ENCODE measurements around the gene FAM53B.
"Not testable (repeated sequence)": the region's sequence is repeated elsewhere in the genome, so short reads cannot be mapped to it uniquely, and the experiment has no call there.

Gene FAM53B

GRCh38 chr10:124746447-124746846, 2.3 kb upstream of the FAM53B start:
- not testable (repeated sequence) for H3K79me1 ChIP-seq (ENCODE audit: low read length); DNase-seq; H3K14ac ChIP-seq (ENCODE audit: low read length); H3K79me2 ChIP-seq (ENCODE audit: control insufficient read depth, insufficient read depth, low read length, poor library complexity); H3K27ac ChIP-seq (ENCODE audit: low read depth, low read length); H3K4ac ChIP-seq (ENCODE audit: low read depth, low read length); H2AK5ac ChIP-seq (ENCODE audit: low read length); H3K4me1 ChIP-seq (ENCODE audit: control insufficient read depth in 1 of 2, insufficient read depth in 2 of 2, low read length in 2 of 2); H3K23ac ChIP-seq (ENCODE audit: low read length); H2BK12ac ChIP-seq (ENCODE audit: low read length); H3K4me3 ChIP-seq (ENCODE audit: low read depth, low read length); H3K9ac ChIP-seq (ENCODE audit: low read length); H4K8ac ChIP-seq (ENCODE audit: low read depth, low read length); H4K12ac ChIP-seq (ENCODE audit: low read depth, low read length); H2AFZ ChIP-seq (ENCODE audit: insufficient read depth, low read length, poor library complexity); H2BK5ac ChIP-seq (ENCODE audit: low read depth, low read length, poor library complexity); H3K36me3 ChIP-seq (ENCODE audit: control insufficient read depth in 1 of 2, insufficient read depth in 2 of 2, low read length in 2 of 2); H3K4me2 ChIP-seq (ENCODE audit: low read length); H3K9me3 ChIP-seq (ENCODE audit: insufficient read depth, low read depth, low read length); H3K27me3 ChIP-seq (ENCODE audit: insufficient read depth, low read length); H4K91ac ChIP-seq (ENCODE audit: low read depth, low read length); H3K18ac ChIP-seq (ENCODE audit: low read length); H2BK120ac ChIP-seq (ENCODE audit: insufficient read depth, low read length, poor library complexity)
- WGBS (ENCODE audit: extremely low coverage, insufficient coverage, insufficient read length): 100% methylated on average over 1 of the region's 8 CpGs

DNA sequence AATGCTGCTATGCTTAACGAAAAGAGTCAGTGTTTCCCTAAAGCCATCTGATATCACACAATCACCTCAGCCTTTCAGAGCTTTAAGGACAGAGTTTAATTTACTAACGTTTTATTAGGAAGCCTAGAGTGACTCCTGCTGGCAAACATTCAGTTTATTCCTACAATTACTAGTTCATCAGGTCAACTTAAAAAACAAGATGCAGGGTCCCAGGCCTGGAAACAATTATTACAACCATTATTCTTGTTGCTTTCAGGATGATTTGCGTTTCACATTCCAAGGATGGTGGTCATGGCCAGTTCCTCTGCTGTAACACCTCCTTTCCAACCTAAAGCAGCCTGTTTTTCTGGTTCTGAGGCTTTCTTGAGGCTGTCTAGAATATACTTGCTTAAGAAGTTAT, 1.5 kb upstream of the FAM53B start:
- H3K9me3 ChIP-seq (ENCODE audit: insufficient read depth, low read depth, low read length): no peaks in the 10 kb centered on the region
- no peak overlapping the region for H3K9ac ChIP-seq (ENCODE audit: low read length)
- no peak overlapping the region for H2BK120ac ChIP-seq (ENCODE audit: insufficient read depth, low read length, poor library complexity)
- DNase-seq: peak; percentile 94 to 99
- no peak overlapping the region for H3K23ac ChIP-seq (ENCODE audit: low read length)
- no peak overlapping the region for H2AK5ac ChIP-seq (ENCODE audit: low read length)
- WGBS (ENCODE audit: extremely low coverage, insufficient coverage, insufficient read length): no CpG with 5 or more reads among the region's 3 CpGs
- peaks cover 6% of the 10 kb centered on the region in 2 experiments for H3K4me1 ChIP-seq (ENCODE audit: control insufficient read depth in 1 of 2, insufficient read depth in 2 of 2, low read length in 2 of 2)
- no peak overlapping the region for H3K18ac ChIP-seq (ENCODE audit: low read length)
- H3K4me2 ChIP-seq (ENCODE audit: low read length): no peak overlapping the region
- no peak overlapping the region for H2BK12ac ChIP-seq (ENCODE audit: low read length)
- H3K4ac ChIP-seq (ENCODE audit: low read depth, low read length): no peak overlapping the region
- no peak overlapping the region for H2AFZ ChIP-seq (ENCODE audit: insufficient read depth, low read length, poor library complexity)
- no peak overlapping the region for H3K27ac ChIP-seq (ENCODE audit: low read depth, low read length)
- H3K36me3 ChIP-seq (ENCODE audit: control insufficient read depth in 1 of 2, insufficient read depth in 2 of 2, low read length in 2 of 2): peaks cover 0 to 2% of the 10 kb centered on the region in 2 experiments
- H3K14ac ChIP-seq (ENCODE audit: low read length): no peak overlapping the region
- no peaks in the 10 kb centered on the region for H3K27me3 ChIP-seq (ENCODE audit: insufficient read depth, low read length)
- no peak overlapping the region for H4K8ac ChIP-seq (ENCODE audit: low read depth, low read length)
- H2BK5ac ChIP-seq (ENCODE audit: low read depth, low read length, poor library complexity): no peak overlapping the region
- peaks cover 7% of the 10 kb centered on the region for H3K79me1 ChIP-seq (ENCODE audit: low read length)
- H3K79me2 ChIP-seq (ENCODE audit: control insufficient read depth, insufficient read depth, low read length, poor library complexity): peaks cover 4% of the 10 kb centered on the region
- no peak overlapping the region for H3K4me3 ChIP-seq (ENCODE audit: low read depth, low read length)
- H4K12ac ChIP-seq (ENCODE audit: low read depth, low read length): no peak overlapping the region
- H4K91ac ChIP-seq (ENCODE audit: low read depth, low read length): no peak overlapping the region

- H2AK5ac ChIP-seq (ENCODE audit: low read length): no peak overlapping the region
- no CpG with 5 or more reads among the region's 4 CpGs for WGBS (ENCODE audit: extremely low coverage, insufficient coverage, insufficient read length)
- H3K9me3 ChIP-seq (ENCODE audit: insufficient read depth, low read depth, low read length): no peaks in the 10 kb centered on the region
These were observed 1.1 kb upstream of the FAM53B start for GRCh38 chr10:124745252-124745651.

GRCh38 chr10:124743191-124744101, 732 bp downstream of the FAM53B start:
- Histone ChIP-seq H3K79me2 (ENCODE audit: control insufficient read depth, insufficient read depth, low read length, poor library complexity) (peaks cover 5% of the 10 kb centered on the region), H3K4me3 (ENCODE audit: low read depth, low read length) (peak overlapping the region; percentile 82), H3K36me3 (ENCODE audit: control insufficient read depth in 1 of 2, insufficient read depth in 2 of 2, low read length in 2 of 2) (peaks cover 0 to 2% of the 10 kb centered on the region in 2 experiments), H4K8ac (ENCODE audit: low read depth, low read length) (peak overlapping the region; percentile 83), H2AFZ (ENCODE audit: insufficient read depth, low read length, poor library complexity) (peak overlapping the region; percentile 88), H3K4me1 (ENCODE audit: control insufficient read depth in 1 of 2, insufficient read depth in 2 of 2, low read length in 2 of 2) (peaks cover 10% of the 10 kb centered on the region in 2 experiments), H3K14ac (ENCODE audit: low read length) (peak overlapping the region; percentile 66), H3K9me3 (ENCODE audit: insufficient read depth, low read depth, low read length) (peaks cover 2% of the 10 kb centered on the region), H3K4me2 (ENCODE audit: low read length) (peak overlapping the region; percentile 99), H2BK12ac (ENCODE audit: low read length) (no peak overlapping the region), H3K4ac (ENCODE audit: low read depth, low read length) (peak overlapping the region; percentile 33), H2AK5ac (ENCODE audit: low read length) (no peak overlapping the region), H3K23ac (ENCODE audit: low read length) (no peak overlapping the region), H2BK120ac (ENCODE audit: insufficient read depth, low read length, poor library complexity) (peak overlapping the region; percentile 25), H3K27me3 (ENCODE audit: insufficient read depth, low read length) (no peaks in the 10 kb centered on the region), H4K12ac (ENCODE audit: low read depth, low read length) (peak overlapping the region; percentile 68), H3K18ac (ENCODE audit: low read length) (peak overlapping the region; percentile 29), H3K27ac (ENCODE audit: low read depth, low read length) (peak overlapping the region; percentile 66), H2BK5ac (ENCODE audit: low read depth, low read length, poor library complexity) (peak overlapping the region; percentile 54), H4K91ac (ENCODE audit: low read depth, low read length) (peak overlapping the region; percentile 55), H3K79me1 (ENCODE audit: low read length) (peaks cover 7% of the 10 kb centered on the region), H3K9ac (ENCODE audit: low read length) (peak overlapping the region; percentile 80)
- WGBS (ENCODE audit: extremely low coverage, insufficient coverage, insufficient read length): no CpG with 5 or more reads among the region's 101 CpGs
- DNase-seq: peak; percentile 81 to 84

More at GRCh38 chr10:124745252-124745651, 1.1 kb upstream of the FAM53B start:
- Histone ChIP-seq H3K27ac (ENCODE audit: low read depth, low read length) (no peak overlapping the region), H4K8ac (ENCODE audit: low read depth, low read length) (no peak overlapping the region), H3K36me3 (ENCODE audit: control insufficient read depth in 1 of 2, insufficient read depth in 2 of 2, low read length in 2 of 2) (peaks cover 0 to 2% of the 10 kb centered on the region in 2 experiments), H3K4me3 (ENCODE audit: low read depth, low read length) (no peak overlapping the region), H3K4me1 (ENCODE audit: control insufficient read depth in 1 of 2, insufficient read depth in 2 of 2, low read length in 2 of 2) (peaks cover 8 to 10% of the 10 kb centered on the region in 2 experiments), H3K9ac (ENCODE audit: low read length) (no peak overlapping the region), H3K79me2 (ENCODE audit: control insufficient read depth, insufficient read depth, low read length, poor library complexity) (peaks cover 4% of the 10 kb centered on the region), H2BK12ac (ENCODE audit: low read length) (no peak overlapping the region), H2BK120ac (ENCODE audit: insufficient read depth, low read length, poor library complexity) (no peak overlapping the region), H2BK5ac (ENCODE audit: low read depth, low read length, poor library complexity) (no peak overlapping the region), H3K27me3 (ENCODE audit: insufficient read depth, low read length) (no peaks in the 10 kb centered on the region), H2AFZ (ENCODE audit: insufficient read depth, low read length, poor library complexity) (no peak overlapping the region), H3K4me2 (ENCODE audit: low read length) (no peak overlapping the region), H3K18ac (ENCODE audit: low read length) (no peak overlapping the region), H3K14ac (ENCODE audit: low read length) (no peak overlapping the region), H4K91ac (ENCODE audit: low read depth, low read length) (no peak overlapping the region), H3K79me1 (ENCODE audit: low read length) (peaks cover 7% of the 10 kb centered on the region), H3K23ac (ENCODE audit: low read length) (no peak overlapping the region), H4K12ac (ENCODE audit: low read depth, low read length) (no peak overlapping the region), H3K4ac (ENCODE audit: low read depth, low read length) (no peak overlapping the region)
- DNase-seq: no peak
